CD14-positive monocyte (primary cell): ENCODE measurements around the gene LRTM2. TPM values are rescaled to one million over a fixed set of nuclear protein-coding genes. Genes with fewer than 3 reads are reported as not detected.

Source experiments
- DNase-seq, 3 donors: peaks; one replicate each; pipeline ENCODE4 v3.0.0-alpha.2; 2011 to 2022
- H2AFZ ChIP-seq: 2 replicates; pipeline ENCODE4 v1.6.0; 2012; ENCODE audit warnings: mild to moderate bottlenecking, low read depth, low read length, inconsistent platforms; ENCODE audit not compliant: insufficient read depth, poor library complexity, severe bottlenecking
- H3K27ac ChIP-seq, 2 donors: 1 replicate in 1 of 2; 2 replicates in 1 of 2; pipeline ENCODE4 v1.5.1; 2012 to 2013; ENCODE audit warnings: low read length in 2 of 2, control low read depth in 1 of 2, inconsistent platforms in 1 of 2, low read depth in 1 of 2, mild to moderate bottlenecking in 1 of 2
- H3K27me3 ChIP-seq, 2 donors: one replicate each; pipeline versions ENCODE4 v1.6.0 to v1.6.1; 2011 to 2013; ENCODE audit warnings: low read length in 2 of 2; ENCODE audit not compliant: control insufficient read depth in 2 of 2, insufficient read depth in 2 of 2
- H3K36me3 ChIP-seq, 2 donors: replicated peaks in 1 of 2; 1 replicate in 1 of 2; 2 replicates in 1 of 2; pipeline versions ENCODE4 v1.5.1 to v1.6.1; 2012 to 2013; ENCODE audit warnings: low read length in 2 of 2, control low read depth in 1 of 2, inconsistent platforms in 1 of 2, mild to moderate bottlenecking in 1 of 2; ENCODE audit not compliant: insufficient read depth in 2 of 2, control insufficient read depth in 1 of 2
- H3K4me1 ChIP-seq, 2 donors: 1 replicate in 1 of 2; 2 replicates in 1 of 2; pipeline versions ENCODE4 v1.5.1 to v1.6.1; 2012 to 2013; ENCODE audit warnings: low read length in 2 of 2, control low read depth in 1 of 2, inconsistent platforms in 1 of 2, mild to moderate bottlenecking in 1 of 2, moderate library complexity in 1 of 2; ENCODE audit not compliant: insufficient read depth in 2 of 2, control insufficient read depth in 1 of 2
- H3K4me2 ChIP-seq: replicated peaks from 2 replicates; pipeline ENCODE3; 2012; ENCODE audit warnings: low read length, moderate library complexity, mild to moderate bottlenecking; ENCODE audit not compliant: poor library complexity, severe bottlenecking; ENCODE audit errors: extremely low read depth
- H3K4me3 ChIP-seq, 3 experiments: fragments of 200-600 bp in 1 of 3; sonication (generic) in 1 of 3; replicated peaks in 1 of 3; 1 replicate in 2 of 3; 2 replicates in 1 of 3; pipeline ENCODE4 v1.5.1; 2011 to 2013; ENCODE audit warnings: low read length in 3 of 3, mild to moderate bottlenecking in 3 of 3, control low read depth in 2 of 3, low read depth in 2 of 3, inconsistent platforms in 1 of 3, moderate library complexity in 1 of 3
- H3K79me2 ChIP-seq: 2 replicates; pipeline ENCODE4 v1.6.0; 2012; ENCODE audit warnings: mild to moderate bottlenecking, control low read depth, inconsistent platforms, low read length, moderate library complexity; ENCODE audit not compliant: insufficient read depth
- H3K9ac ChIP-seq: 2 replicates; pipeline ENCODE4 v1.6.0; 2017; ENCODE audit warnings: low read length, mild to moderate bottlenecking; ENCODE audit not compliant: insufficient read depth, poor library complexity, severe bottlenecking
- H3K9me3 ChIP-seq, 2 donors: replicated peaks in 1 of 2; 1 replicate in 1 of 2; 2 replicates in 1 of 2; pipeline versions ENCODE4 v1.5.1 to v1.6.1; 2012 to 2013; ENCODE audit warnings: low read length in 2 of 2, control low read depth in 1 of 2; ENCODE audit not compliant: control insufficient read depth in 1 of 2, insufficient read depth in 1 of 2
- H4K20me1 ChIP-seq: 2 replicates; pipeline ENCODE4 v1.6.0; 2012; ENCODE audit warnings: mild to moderate bottlenecking, low read length, control low read depth, moderate library complexity; ENCODE audit not compliant: insufficient read depth
- H3K27ac Mint-ChIP-seq, 7 donors: one replicate each; pipeline ENCODE4 v1.8.0; 2020; ENCODE audit warnings: mild to moderate bottlenecking in 7 of 7, mixed read lengths in 7 of 7, moderate library complexity in 6 of 7, inconsistent platforms in 2 of 7
- H3K27me3 Mint-ChIP-seq, 3 donors: one replicate each; pipeline ENCODE4 v1.8.0; 2021 to 2022; ENCODE audit warnings: low read depth in 3 of 3, mild to moderate bottlenecking in 3 of 3, mixed read lengths in 3 of 3, moderate library complexity in 3 of 3, inconsistent platforms in 1 of 3
- H3K36me3 Mint-ChIP-seq, 2 donors: one replicate each; pipeline ENCODE4 v1.8.0; 2020; ENCODE audit warnings: mixed read lengths in 2 of 2, inconsistent platforms in 1 of 2, mild to moderate bottlenecking in 1 of 2
- H3K4me1 Mint-ChIP-seq: one replicate; pipeline ENCODE4 v1.8.0; 2020; ENCODE audit warnings: mild to moderate bottlenecking, mixed read lengths
- H3K4me3 Mint-ChIP-seq, 2 donors: one replicate each; pipeline ENCODE4 v1.8.0; 2020; ENCODE audit warnings: mild to moderate bottlenecking in 2 of 2, mixed read lengths in 2 of 2, moderate library complexity in 1 of 2
- H3K9me3 Mint-ChIP-seq, 7 donors: one replicate each; pipeline ENCODE4 v1.8.0; 2020 to 2022; ENCODE audit warnings: mixed read lengths in 7 of 7, mild to moderate bottlenecking in 6 of 7, moderate library complexity in 6 of 7, inconsistent platforms in 2 of 7
- CTCF ChIP-seq: fragments of 200-600 bp; IDR thresholded peaks from one replicate; pipeline ENCODE4 v1.8.0; 2022; ENCODE audit warnings: antibody characterized with exemption, mild to moderate bottlenecking
- WGBS: methylation state at CpG from one replicate; pipeline ENCODE4 v1.1.5; 2013; ENCODE audit warnings: missing lambda C conversion rate; ENCODE audit not compliant: insufficient coverage; 5-methylcytosine and 5-hydroxymethylcytosine counted together
- intact Hi-C, 2 donors: fragments of 100-400 bp; cut with micrococcal nuclease; formaldehyde crosslinking; loops; one replicate each; pipeline versions ENCODE4 v1.15.0 to v1.15.1; 2023
- polyA plus RNA-seq, 3 donors: library from polyadenylated mRNA; depleted of rRNA in 1 of 3; unstranded in 2 of 3; stranded (reverse) in 1 of 3; fragments of 300-500 nt in 2 of 3; fragments of >200 nt in 1 of 3; fragmentation: Illumina TruSeq in 2 of 3; gene quantifications; 1 replicate in 2 of 3; 2 replicates in 1 of 3; pipeline ENCODE4 v1.2.3, GENCODE V29; 2012 to 2021

The LRTM2 gene
- polyA plus RNA-seq, 3 donors: not detected

GRCh38 chr12:1865284-1865866 is 45.0 kb downstream of the LRTM2 start:
- Histone ChIP-seq H3K9me3 (peaks cover 8 to 11% of the 10 kb centered on the region in 2 donors), H3K27ac (no peak overlapping the region), H3K9ac (no peak overlapping the region), H3K4me1 (no peaks in the 10 kb centered on the region), H3K36me3 (no peaks in the 10 kb centered on the region), H3K4me3 (no peak overlapping the region), H4K20me1 (no peaks in the 10 kb centered on the region), H3K4me2 (no peak overlapping the region), H3K27me3 (peaks cover 0 to 21% of the 10 kb centered on the region in 2 donors), H2AFZ (no peak overlapping the region), H3K79me2 (no peaks in the 10 kb centered on the region)
- DNase-seq: no peak
- Mint-ChIP-seq H3K9me3 (peaks cover 7 to 32% (median 30%) of the 10 kb centered on the region in 7 donors), H3K27me3 (peaks cover 14 to 30% (median 25%) of the 10 kb centered on the region in 3 donors), H3K4me3 (peak overlapping the region in 1 of 2 donors; percentile 52), H3K36me3 (no peaks in the 10 kb centered on the region), H3K4me1 (peaks cover 2% of the 10 kb centered on the region), H3K27ac (peak overlapping the region in 1 of 7 donors; percentile 62)
- 93% methylated on average over 22 of the region's 32 CpGs for WGBS
- no peak for TF ChIP-seq CTCF
- intact Hi-C loops: no loop called here

GRCh38 chr12:1869145-1869544 is 48.8 kb downstream of the LRTM2 start:
- no peaks in the 10 kb centered on the region for H3K4me1 Mint-ChIP-seq
- Histone ChIP-seq H2AFZ (no peak overlapping the region), H3K27ac (no peak overlapping the region), H3K27me3 (peaks cover 0 to 12% of the 10 kb centered on the region in 2 donors), H3K4me1 (no peaks in the 10 kb centered on the region), H3K9me3 (peaks cover 15 to 23% of the 10 kb centered on the region in 2 donors), H3K36me3 (no peaks in the 10 kb centered on the region), H3K4me3 (no peak overlapping the region), H3K4me2 (no peak overlapping the region), H3K9ac (no peak overlapping the region), H3K79me2 (no peaks in the 10 kb centered on the region), H4K20me1 (no peaks in the 10 kb centered on the region)
- H3K4me3 Mint-ChIP-seq: no peak overlapping the region
- intact Hi-C loops: no loop called here
- 99% methylated on average over 6 of the region's 10 CpGs for WGBS
- peaks cover 19 to 40% (median 31%) of the 10 kb centered on the region in 7 donors for H3K9me3 Mint-ChIP-seq
- H3K27ac Mint-ChIP-seq: no peak overlapping the region
- TF ChIP-seq CTCF: no peak
- peaks cover 9 to 23% (median 18%) of the 10 kb centered on the region in 3 donors for H3K27me3 Mint-ChIP-seq
- H3K36me3 Mint-ChIP-seq: no peaks in the 10 kb centered on the region
- no peak for DNase-seq
